ENCODE results near the gene PTGS2. TPM values are rescaled to one million over a fixed set of nuclear protein-coding genes. Genes with fewer than 3 reads are reported as not detected.

Gene PTGS2
- total and polyA plus RNA-seq, 2 experiments from 2014 or later, result 6.2 to 21.9 TPM

- Histone ChIP-seq H3K27me3 (no peaks in the 10 kb centered on the region), H3K4me1 (ENCODE audit: insufficient read depth) (no peaks in the 10 kb centered on the region), H3K27ac (no peak overlapping the region), H2AFZ (no peak overlapping the region), H3K9me3 (ENCODE audit: low read depth) (no peaks in the 10 kb centered on the region), H3K4me2 (no peak overlapping the region), H4K20me1 (ENCODE audit: insufficient read depth, poor library complexity, severe bottlenecking) (no peaks in the 10 kb centered on the region), H3K9me2 (replicated peaks; ENCODE audit: insufficient read depth) (no peaks in the 10 kb centered on the region), H3K79me2 (no peaks in the 10 kb centered on the region), H3K36me3 (replicated peaks; ENCODE audit: insufficient read depth, low read depth) (no peaks in the 10 kb centered on the region), H3K4me3 (no peak overlapping the region)
- no peak for DNase-seq (ENCODE audit: low spot score)
- TF ChIP-seq CTCF (IDR thresholded peaks at IDR 0.05; ENCODE audit: poor library complexity) (no peak), EZH2 (IDR thresholded peaks at IDR 0.05; ENCODE audit: borderline replicate concordance) (no peak), EZH2phosphoT487 (IDR thresholded peaks at IDR 0.05; ENCODE audit: low read depth, severe bottlenecking, unreplicated experiment) (no peak)
- WGBS (ENCODE audit: low lambda C conversion rate, missing lambda C conversion rate), result 74% methylated on average over 3 of the region's 3 CpGs
These were observed 53.8 kb downstream of the PTGS2 start for GRCh38 chr1:186626356-186626932.

- TF ChIP-seq EZH2phosphoT487 (IDR thresholded peaks at IDR 0.05; ENCODE audit: low read depth, severe bottlenecking, unreplicated experiment) (no peak), CTCF (IDR thresholded peaks at IDR 0.05; ENCODE audit: poor library complexity) (no peak), EZH2 (IDR thresholded peaks at IDR 0.05; ENCODE audit: borderline replicate concordance) (no peak)
- no peak for DNase-seq (ENCODE audit: low spot score)
- Histone ChIP-seq H3K4me2 (no peak overlapping the region), H3K27me3 (no peaks in the 10 kb centered on the region), H2AFZ (no peak overlapping the region), H3K36me3 (replicated peaks; ENCODE audit: insufficient read depth, low read depth) (no peaks in the 10 kb centered on the region), H3K27ac (no peak overlapping the region), H3K9me2 (replicated peaks; ENCODE audit: insufficient read depth) (no peaks in the 10 kb centered on the region), H4K20me1 (ENCODE audit: insufficient read depth, poor library complexity, severe bottlenecking) (no peaks in the 10 kb centered on the region), H3K9me3 (ENCODE audit: low read depth) (no peaks in the 10 kb centered on the region), H3K79me2 (no peaks in the 10 kb centered on the region), H3K4me1 (ENCODE audit: insufficient read depth) (no peaks in the 10 kb centered on the region), H3K4me3 (no peak overlapping the region)
- over 99% methylated on average over 6 of the region's 6 CpGs for WGBS (ENCODE audit: low lambda C conversion rate, missing lambda C conversion rate)
These were observed 56.7 kb downstream of the PTGS2 start for GRCh38 chr1:186623551-186623950.

Other genes starting within 250 kb of the PTGS2 start
- gene PDC, start 219.3 kb downstream of the PTGS2 start, total RNA-seq, result not detected in 2 replicates
- gene PDC, start 219.3 kb downstream of the PTGS2 start, polyA plus RNA-seq, result 0.13 TPM in 1 of 2 replicates, not detected in the other
- gene PLA2G4A, start 148.5 kb upstream of the PTGS2 start, total RNA-seq, result 19.3 and 24.9 TPM in 2 replicates
- gene PLA2G4A, start 148.5 kb upstream of the PTGS2 start, polyA plus RNA-seq, result 20.8 and 21.3 TPM in 2 replicates